Body of pancreas (tissue), 4 donors: Measurements from ENCODE around the gene LIG3. TPM values are rescaled to one million over a fixed set of nuclear protein-coding genes. Genes with fewer than 3 reads are reported as not detected.
A peak's percentile ranks its signal among the peaks of the same experiment; 100 is the strongest.
"Not testable (repeated sequence)": the region's sequence is repeated elsewhere in the genome, so short reads cannot be mapped to it uniquely, and the experiment has no call there.

Source experiments
- ATAC-seq: fragments of 150-250 bp; one replicate; pipeline ENCODE4 v1.9.1; 2016
- DNase-seq, 4 donors: peaks; one replicate each; pipeline ENCODE4 v3.0.0-alpha.2; 2019
- H3K27ac ChIP-seq, 4 donors: fragments of 200-600 bp; sonication (generic); 1 replicate in 3 of 4; 2 replicates in 1 of 4; pipeline versions ENCODE4 v1.5.1 to v1.6.1; 2016 to 2019; ENCODE audit warnings: mild to moderate bottlenecking in 1 of 4, mixed read lengths in 1 of 4, moderate library complexity in 1 of 4
- H3K27me3 ChIP-seq, 2 donors: fragments of 200-600 bp; sonication (generic); one replicate each; pipeline ENCODE4 v1.6.0; 2016; ENCODE audit warnings: mild to moderate bottlenecking in 1 of 2
- H3K36me3 ChIP-seq, 2 donors: fragments of 200-600 bp; sonication (generic); replicated peaks in 1 of 2; 2 replicates each; pipeline ENCODE4 v1.5.1; 2016; ENCODE audit warnings: low read depth in 2 of 2; ENCODE audit not compliant: insufficient read depth in 1 of 2
- H3K4me1 ChIP-seq: fragments of 200-600 bp; sonication (generic); one replicate; pipeline ENCODE4 v1.6.0; 2016
- H3K4me3 ChIP-seq, 2 donors: fragments of 200-600 bp; sonication (generic); 1 replicate in 1 of 2; 2 replicates in 1 of 2; pipeline ENCODE4 v1.5.1; 2016 to 2019
- H3K9me3 ChIP-seq, 3 donors: fragments of 200-600 bp; sonication (generic); 1 replicate in 2 of 3; 2 replicates in 1 of 3; pipeline ENCODE4 v1.5.1; 2016
- CTCF ChIP-seq, 7 experiments: fragments of 450-650 bp in 4 of 7; fragments of 200-600 bp in 3 of 7; sonication (generic) in 3 of 7; IDR thresholded peaks; one replicate each; pipeline ENCODE4 v1.5.1; 2016 to 2019; ENCODE audit warnings: antibody characterized with exemption in 7 of 7
- POLR2A ChIP-seq, 3 donors: fragments of 450-650 bp; IDR thresholded peaks; one replicate each; pipeline ENCODE4 v1.6.1; 2016; ENCODE audit warnings: antibody characterized with exemption in 3 of 3, mild to moderate bottlenecking in 2 of 3
- WGBS, 2 donors: methylation state at CpG; one replicate each; pipeline ENCODE4 v1.1.5; 2017; 5-methylcytosine and 5-hydroxymethylcytosine counted together
- intact Hi-C: fragments of 100-400 bp; cut with DNase I; formaldehyde crosslinking; loops from one replicate; pipeline ENCODE4 v1.15.1; 2023
- total RNA-seq, 2 donors: library from RNA; depleted of rRNA; stranded (reverse); fragments of >200 nt; gene quantifications; one replicate each; pipeline ENCODE4 v1.1.0, GENCODE V29; 2016

LIG3 gene
- total RNA-seq, 2 donors from 2014 or later: 19.2 to 28.7 TPM

GRCh38 chr17:35021520-35022380 lies 41.4 kb downstream of the LIG3 start:
- DNase-seq: no peak
- H3K9me3 ChIP-seq: no peaks in the 10 kb centered on the region
- no peaks in the 10 kb centered on the region for H3K36me3 ChIP-seq
- H3K27ac ChIP-seq: peak overlapping the region in 2 of 4 donors; percentile 28 to 52
- ATAC-seq: no peak
- intact Hi-C loops: no loop called here
- TF ChIP-seq POLR2A (IDR thresholded peaks at IDR 0.05) (no peak), CTCF (IDR thresholded peaks at IDR 0.05) (no peak)
- H3K4me1 ChIP-seq: peaks cover 12% of the 10 kb centered on the region
- no peaks in the 10 kb centered on the region for H3K27me3 ChIP-seq
- H3K4me3 ChIP-seq: no peak overlapping the region
- 82 to 88% methylated on average over 11 of the region's 11 CpGs for WGBS, 2 donors

- no peaks in the 10 kb centered on the region for H3K9me3 ChIP-seq
- peak overlapping the region in 3 of 4 donors; percentile 28 to 52 (median 41) for H3K27ac ChIP-seq
- WGBS, 2 donors: 45 to 55% methylated on average over 4 to 8 of the region's 8 CpGs
- peaks cover 12% of the 10 kb centered on the region for H3K4me1 ChIP-seq
- DNase-seq (peak; percentile 27 to 76 (median 64)), ATAC-seq (peak; percentile 64)
- no peaks in the 10 kb centered on the region for H3K27me3 ChIP-seq
- intact Hi-C loops: no loop called here
- H3K4me3 ChIP-seq: no peak overlapping the region
- H3K36me3 ChIP-seq: no peaks in the 10 kb centered on the region
- TF ChIP-seq CTCF (IDR thresholded peaks at IDR 0.05): no peak
- no peak for TF ChIP-seq POLR2A (IDR thresholded peaks at IDR 0.05)
These were observed 42.3 kb downstream of the LIG3 start for GRCh38 chr17:35022536-35023063.

- Histone ChIP-seq H3K36me3 (no peaks in the 10 kb centered on the region), H3K4me1 (peaks cover 12% of the 10 kb centered on the region)
These were observed 43.2 kb downstream of the LIG3 start for GRCh38 chr17:35023538-35023937.

GRCh38 chr17:35025541-35025940 lies 45.2 kb downstream of the LIG3 start:
- intact Hi-C loops: no loop called here
- no peaks in the 10 kb centered on the region for H3K27me3 ChIP-seq
- H3K4me3 ChIP-seq: no peak overlapping the region
- TF ChIP-seq CTCF (IDR thresholded peaks at IDR 0.05) (no peak), POLR2A (IDR thresholded peaks at IDR 0.05) (no peak)
- 58 to 71% methylated on average over 1 of the region's 1 CpG for WGBS, 2 donors
- no peaks in the 10 kb centered on the region for H3K9me3 ChIP-seq
- no peaks in the 10 kb centered on the region for H3K36me3 ChIP-seq
- no peak overlapping the region for H3K27ac ChIP-seq
- ATAC-seq (no peak), DNase-seq (no peak)
- H3K4me1 ChIP-seq: peaks cover 12% of the 10 kb centered on the region

More at GRCh38 chr17:35023538-35023937, 43.2 kb downstream of the LIG3 start:
- H3K9me3 ChIP-seq: no peaks in the 10 kb centered on the region
- intact Hi-C loops: no loop called here
- 83 to 86% methylated on average over 3 of the region's 3 CpGs for WGBS, 2 donors
- H3K27ac ChIP-seq: no peak overlapping the region
- no peak overlapping the region for H3K4me3 ChIP-seq
- TF ChIP-seq POLR2A (IDR thresholded peaks at IDR 0.05) (no peak), CTCF (IDR thresholded peaks at IDR 0.05) (no peak)
- ATAC-seq (no peak), DNase-seq (no peak)
- H3K27me3 ChIP-seq: no peaks in the 10 kb centered on the region

GRCh38 chr17:35028097-35028496 lies 47.8 kb downstream of the LIG3 start:
- H3K4me1 ChIP-seq, ATAC-seq, H3K27me3 ChIP-seq, DNase-seq, H3K4me3 ChIP-seq, H3K9me3 ChIP-seq, H3K36me3 ChIP-seq, intact Hi-C loops, H3K27ac ChIP-seq: not testable (repeated sequence)
- 95 to 97% methylated on average over 4 of the region's 4 CpGs for WGBS, 2 donors
